Measurements from ENCODE around the gene SLC25A13.

Gene SLC25A13

GRCh38 chr7:96080027-96080426 is 241.9 kb downstream of the SLC25A13 start:
- Histone ChIP-seq H3K9ac (ENCODE audit: low read length) (no peak overlapping the region), H3K36me3 (ENCODE audit: insufficient read depth, low read length) (no peaks in the 10 kb centered on the region), H3K9me3 (ENCODE audit: low read length) (no peaks in the 10 kb centered on the region), H3K27ac (ENCODE audit: low read depth, low read length) (no peak overlapping the region), H3K4me1 (ENCODE audit: insufficient read depth, low read length) (peaks cover 5% of the 10 kb centered on the region), H3K27me3 (ENCODE audit: control insufficient read depth in 1 of 2, insufficient read depth in 2 of 2, low read length in 2 of 2) (no peaks in the 10 kb centered on the region), H3K4me3 (ENCODE audit: low read depth in 1 of 2, low read length in 2 of 2) (no peak overlapping the region)

- H3K36me3 ChIP-seq (ENCODE audit: insufficient read depth, low read length) = no peaks in the 10 kb centered on the region
- no peak overlapping the region for H3K9ac ChIP-seq (ENCODE audit: low read length)
- no peaks in the 10 kb centered on the region for H3K9me3 ChIP-seq (ENCODE audit: low read length)
- no peaks in the 10 kb centered on the region for H3K27me3 ChIP-seq (ENCODE audit: control insufficient read depth in 1 of 2, insufficient read depth in 2 of 2, low read length in 2 of 2)
- no peak overlapping the region for H3K27ac ChIP-seq (ENCODE audit: low read depth, low read length)
- peak overlapping the region in 1 of 2 donors; percentile 71 for H3K4me3 ChIP-seq (ENCODE audit: low read depth in 1 of 2, low read length in 2 of 2)
- peaks cover 5% of the 10 kb centered on the region for H3K4me1 ChIP-seq (ENCODE audit: insufficient read depth, low read length)
Measured at GRCh38 chr7:96076350-96076707, 245.6 kb downstream of the SLC25A13 start.

GRCh38 chr7:96075510-96076349 is 246.2 kb downstream of the SLC25A13 start:
- Histone ChIP-seq H3K4me1 (ENCODE audit: insufficient read depth, low read length) (peaks cover 5% of the 10 kb centered on the region), H3K36me3 (ENCODE audit: insufficient read depth, low read length) (no peaks in the 10 kb centered on the region), H3K9me3 (ENCODE audit: low read length) (no peaks in the 10 kb centered on the region), H3K27ac (ENCODE audit: low read depth, low read length) (no peak overlapping the region), H3K4me3 (ENCODE audit: low read depth in 1 of 2, low read length in 2 of 2) (peak overlapping the region; percentile 59 to 71), H3K27me3 (ENCODE audit: control insufficient read depth in 1 of 2, insufficient read depth in 2 of 2, low read length in 2 of 2) (no peaks in the 10 kb centered on the region), H3K9ac (ENCODE audit: low read length) (no peak overlapping the region)

GRCh38 chr7:96074871-96075270 is 247.0 kb downstream of the SLC25A13 start:
- Histone ChIP-seq H3K9ac (ENCODE audit: low read length) (no peak overlapping the region), H3K27ac (ENCODE audit: low read depth, low read length) (no peak overlapping the region), H3K36me3 (ENCODE audit: insufficient read depth, low read length) (no peaks in the 10 kb centered on the region), H3K4me1 (ENCODE audit: insufficient read depth, low read length) (peaks cover 5% of the 10 kb centered on the region), H3K27me3 (ENCODE audit: control insufficient read depth in 1 of 2, insufficient read depth in 2 of 2, low read length in 2 of 2) (no peaks in the 10 kb centered on the region), H3K4me3 (ENCODE audit: low read depth in 1 of 2, low read length in 2 of 2) (no peak overlapping the region), H3K9me3 (ENCODE audit: low read length) (no peaks in the 10 kb centered on the region)

All from muscle layer of colon (tissue), 2 donors.